Left cardiac atrium (tissue), 4 donors: Measurements from ENCODE around the gene RNF7. TPM values are rescaled to one million over a fixed set of nuclear protein-coding genes. Genes with fewer than 3 reads are reported as not detected.
"Not testable (repeated sequence)": the region's sequence is repeated elsewhere in the genome, so short reads cannot be mapped to it uniquely, and the experiment has no call there.

Source experiments
- ATAC-seq, 2 donors: fragments of 200-7000 bp; cut with Tn5 transposase; one replicate each; pipeline ENCODE4 v1.9.1; 2020; ENCODE audit warnings: mild to moderate bottlenecking in 2 of 2, moderate library complexity in 2 of 2
- DNase-seq: peaks from one replicate; pipeline ENCODE4 v3.0.0-alpha.2; 2020
- intact Hi-C, 2 donors: fragments of 100-400 bp; cut with DNase I; formaldehyde crosslinking; loops; one replicate each; pipeline versions ENCODE4 v1.14.1 to v1.15.1; 2022 to 2023
- total RNA-seq, 2 donors: library from RNA; stranded (reverse); fragmentation: NEBNext Ultra II Directional; extraction: Animal tissue kit (Norgen Biotek cat#: 25700); gene quantifications; one replicate each; pipeline ENCODE4 v1.2.1, GENCODE V29; 2021
- donor health status: DM: no; HTN: yes; CAD: no.
- donor health status: DM: no; HTN: yes; CAD: no; lungs with severe emphysema.
- donor health status: DM: yes; HTN: yes; CAD: no.
- donor health status: Dilated cardiomyopathy.

Gene RNF7
- total RNA-seq, 2 donors from 2014 or later: 70.2 to 76.0 TPM

DNA sequence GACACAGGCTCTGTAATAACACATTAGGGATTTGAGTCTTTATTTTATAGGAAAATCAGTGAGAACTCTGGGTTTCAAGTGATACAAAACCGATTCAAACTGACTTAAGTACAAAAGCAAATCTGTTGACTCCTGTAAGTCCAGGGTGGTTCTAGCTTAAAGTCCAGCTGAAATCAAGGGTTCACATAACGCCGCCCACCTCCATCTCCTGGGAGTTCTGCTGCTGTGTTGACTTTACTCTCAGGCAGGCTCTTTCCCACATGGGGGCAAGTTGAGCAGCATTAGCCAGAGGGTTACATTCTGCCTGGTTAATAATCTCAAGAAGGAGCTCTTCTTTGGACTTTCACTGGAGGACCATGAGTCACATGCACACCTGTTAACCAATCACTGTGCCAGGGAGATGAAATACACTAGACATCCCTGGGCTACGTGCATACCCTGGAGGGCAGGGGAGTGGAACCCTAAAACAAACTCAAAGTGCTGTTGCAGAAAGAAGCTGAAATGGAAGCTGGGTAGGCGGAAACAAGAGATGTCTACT lies 9.7 kb upstream of the RNF7 start:
- intact Hi-C loops: no loop called here
- no peak for DNase-seq

GRCh38 chr3:141729240-141729639 lies 8.9 kb upstream of the RNF7 start:
- DNase-seq (no peak), ATAC-seq (no peak)
- intact Hi-C loops: no loop called here

More for the DNA sequence above, 9.7 kb upstream of the RNF7 start:
- ATAC-seq: no peak

GRCh38 chr3:141735176-141735575 lies 2.9 kb upstream of the RNF7 start:
- intact Hi-C loops: loop anchor here (5.0 to 10.0 kb wide), 2 partner anchors 130 to 142 kb away; partner anchors contain the start of gene ATP1B3 (in 1 of the 2)
- DNase-seq (no peak), ATAC-seq (no peak)

GRCh38 chr3:141735770-141736465 lies 2.2 kb upstream of the RNF7 start:
- DNase-seq: no peak
- ATAC-seq: no peak
- intact Hi-C loops: loop anchor here (5.0 to 10.0 kb wide), 2 partner anchors 131 to 141 kb away; partner anchors contain the start of gene ATP1B3 (in 1 of the 2)

DNA sequence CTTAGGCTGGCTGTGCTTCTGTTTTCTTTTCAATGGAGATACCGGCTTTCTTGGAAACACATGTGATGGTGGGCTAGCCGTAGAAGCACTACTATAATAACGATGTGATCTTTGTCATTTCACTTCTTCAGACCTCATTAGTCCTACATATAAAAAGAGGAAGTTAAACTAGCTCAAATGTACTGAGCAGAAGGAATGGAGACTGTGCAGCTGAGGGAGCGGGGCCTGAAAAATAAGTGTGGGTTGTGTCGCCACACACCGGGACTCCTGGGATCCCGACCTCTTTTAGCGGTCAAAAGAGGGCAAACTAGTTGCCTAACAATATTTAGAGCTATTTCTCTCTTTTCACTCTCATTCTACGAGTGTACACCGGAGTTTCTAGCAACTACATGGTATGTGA lies 1.0 kb upstream of the RNF7 start:
- intact Hi-C loops: loop anchor here (5.0 to 10.0 kb wide), 2 partner anchors 132 to 140 kb away; partner anchors contain the start of gene ATP1B3 (in 1 of the 2)
- DNase-seq (no peak), ATAC-seq (no peak)

- intact Hi-C loops: loop anchor here (1.0 to 10.0 kb wide), 4 partner anchors 133 to 176 kb away; partner anchors contain the start of gene ATP1B3 (in 2 of the 2)
- no peak for ATAC-seq
- no peak for DNase-seq
Observed at GRCh38 chr3:141737678-141738021, 448 bp upstream of the RNF7 start.

GRCh38 chr3:141738891-141739363 lies 829 bp downstream of the RNF7 start:
- ATAC-seq: peak; percentile 14 to 57
- intact Hi-C loops: loop anchor here (1.0 to 10.0 kb wide), 4 partner anchors 134 to 174 kb away; partner anchors contain the start of gene ATP1B3 (in 2 of the 2)
- no peak for DNase-seq

DNA sequence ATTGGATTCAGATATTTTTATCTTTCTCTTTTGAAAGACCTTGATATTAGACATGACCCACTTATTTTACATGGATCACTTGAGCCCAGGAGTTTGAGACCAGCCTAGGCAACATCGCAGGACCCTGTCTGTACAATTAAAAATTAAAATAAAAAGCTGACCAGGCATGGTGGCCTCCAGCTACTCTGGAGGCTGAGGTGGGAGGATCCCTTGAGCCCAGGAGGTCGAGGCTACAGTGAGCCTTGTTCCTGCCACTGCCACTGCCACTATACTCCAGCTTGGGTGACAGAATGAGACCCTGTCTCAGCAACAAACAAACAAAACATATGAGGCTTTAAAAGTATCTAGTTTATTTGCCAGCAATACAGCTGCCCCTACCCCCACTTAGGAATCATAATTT lies 1.6 kb downstream of the RNF7 start:
- ATAC-seq: no peak
- intact Hi-C loops: loop anchor here (5.0 to 10.0 kb wide), 2 partner anchors 135 to 138 kb away; partner anchors contain the start of gene ATP1B3 (in 1 of the 2)
- no peak for DNase-seq

DNA sequence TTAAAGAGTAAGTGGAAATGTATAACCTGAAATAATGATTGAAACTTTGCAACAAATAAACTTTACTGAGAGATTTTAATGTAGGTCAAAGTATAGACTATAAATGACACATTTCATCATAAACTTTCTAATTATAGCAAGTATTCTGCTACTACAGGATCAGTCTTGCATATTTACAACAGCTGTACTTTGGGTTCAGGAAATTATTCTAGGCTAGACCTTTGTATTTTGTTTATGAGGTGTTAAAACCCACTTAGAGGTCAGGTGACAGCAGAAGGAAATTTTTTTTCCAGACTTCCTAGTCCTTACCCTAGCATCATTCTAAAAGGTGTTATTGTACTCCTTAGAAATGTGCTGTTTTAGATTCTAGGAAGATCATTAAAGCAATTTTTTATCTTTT lies 2.3 kb downstream of the RNF7 start:
- no peak for ATAC-seq
- intact Hi-C loops: no loop called here

DNA sequence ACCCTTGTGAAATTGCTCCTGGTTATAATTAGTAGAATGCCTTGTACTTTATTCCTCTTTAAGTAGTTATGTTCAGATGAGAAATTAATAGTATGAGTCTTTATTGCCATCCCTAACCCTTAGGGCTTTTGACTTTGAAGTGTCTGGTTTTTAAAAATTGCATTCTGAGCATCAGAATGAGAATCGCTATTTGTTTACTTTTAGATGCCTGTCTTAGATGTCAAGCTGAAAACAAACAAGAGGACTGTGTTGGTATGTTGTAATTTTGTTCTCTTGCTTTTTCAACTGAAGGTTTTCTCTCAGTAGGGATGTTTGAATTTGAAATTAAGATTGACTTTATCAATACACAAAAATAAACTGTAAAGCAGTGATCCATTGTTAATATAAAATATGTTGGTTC lies 5.2 kb downstream of the RNF7 start:
- intact Hi-C loops: no loop called here
- ATAC-seq (no peak), DNase-seq (no peak)

More for the DNA sequence above, 2.3 kb downstream of the RNF7 start:
- no peak for DNase-seq

- ATAC-seq: no peak
- intact Hi-C loops: no loop called here
- no peak for DNase-seq
Observed at GRCh38 chr3:141746962-141747361, 8.9 kb downstream of the RNF7 start.

- intact Hi-C loops: no loop called here
- ATAC-seq (no peak), DNase-seq (no peak)
Observed at GRCh38 chr3:141753399-141753798, 15.3 kb downstream of the RNF7 start.

DNA sequence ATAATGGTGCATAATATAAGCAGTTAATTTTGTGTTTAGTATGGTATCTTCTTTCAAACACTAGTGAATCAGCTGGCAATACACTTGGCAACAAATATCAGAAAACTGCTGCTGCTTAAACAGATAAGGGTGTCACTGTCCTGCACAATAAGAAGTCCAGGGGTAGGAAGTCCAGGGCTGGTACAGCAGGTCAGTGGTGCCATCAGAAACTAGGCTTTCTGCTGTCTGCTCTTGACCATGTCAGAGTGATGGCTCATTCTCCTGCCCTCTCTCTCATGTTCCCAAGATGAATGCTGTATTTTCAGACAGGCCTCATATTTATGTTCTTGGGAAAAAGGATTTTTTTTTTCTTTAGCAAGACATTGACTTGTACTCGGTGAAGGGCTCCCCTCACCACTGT lies 15.9 kb downstream of the RNF7 start:
- DNase-seq: no peak
- intact Hi-C loops: no loop called here
- ATAC-seq: no peak

GRCh38 chr3:141762552-141762951 lies 24.5 kb downstream of the RNF7 start:
- intact Hi-C loops, DNase-seq, ATAC-seq: not testable (repeated sequence)

GRCh38 chr3:141763088-141763750 lies 25.1 kb downstream of the RNF7 start, which contains the start of gene GRK7:
GRK7 (plus strand) TSS chr3:141763408; CDS start chr3:141778285, 14,877 bp downstream.
- DNase-seq: no peak
- intact Hi-C loops: no loop called here
- ATAC-seq: no peak

GRCh38 chr3:141764045-141764444 lies 25.9 kb downstream of the RNF7 start:
- DNase-seq (no peak), ATAC-seq (no peak)
- intact Hi-C loops: no loop called here

GRCh38 chr3:141764465-141764864 lies 26.4 kb downstream of the RNF7 start:
- no peak for ATAC-seq
- intact Hi-C loops: no loop called here

GRCh38 chr3:141764986-141765385 lies 26.9 kb downstream of the RNF7 start:
- ATAC-seq: no peak
- no peak for DNase-seq
- intact Hi-C loops: no loop called here

More at GRCh38 chr3:141764465-141764864, 26.4 kb downstream of the RNF7 start:
- no peak for DNase-seq

DNA sequence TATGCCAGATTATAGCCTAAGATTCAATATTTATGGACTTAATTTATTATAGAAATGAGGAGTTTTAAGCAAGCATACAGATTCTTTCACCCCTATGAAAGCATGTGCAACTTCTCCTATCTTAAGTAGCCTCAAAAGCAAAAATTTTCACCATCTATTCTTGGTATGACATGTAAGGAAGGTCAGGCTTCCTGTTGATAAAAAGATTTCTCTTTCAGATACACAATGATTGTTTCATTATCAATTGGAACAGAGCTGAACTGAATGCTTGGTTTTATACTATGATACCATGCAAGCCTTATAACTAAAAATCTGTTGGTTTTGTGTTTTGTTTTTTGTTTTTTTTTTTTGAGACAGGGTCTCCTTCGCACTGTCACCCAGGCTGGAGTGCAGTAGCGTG lies 29.0 kb downstream of the RNF7 start:
- no peak for DNase-seq
- intact Hi-C loops: no loop called here
- ATAC-seq: no peak
